PFSK-1 (cell line): ENCODE data around the gene KLK6.

Experiments used
- POLR2AphosphoS5 ChIP-seq: IDR thresholded peaks from 2 replicates; pipeline ENCODE4 v1.6.1; 2012; ENCODE audit warnings: low read depth, mild to moderate bottlenecking, control low read depth, low read length, moderate library complexity
- TAF1 ChIP-seq: IDR thresholded peaks from 2 replicates; pipeline ENCODE4 v1.6.1; 2012; ENCODE audit warnings: low read length, control low read depth, borderline replicate concordance; ENCODE audit not compliant: insufficient read depth
- TF ChIP-seq, protein P1 (sequence below), 2 experiments: IDR thresholded peaks; 2 replicates each; pipeline versions ENCODE4 v1.6.1 to v1.8.0; 2011 to 2012; ENCODE audit warnings: low read depth in 2 of 2, low read length in 2 of 2, control low read depth in 1 of 2, inconsistent platforms in 1 of 2, mild to moderate bottlenecking in 1 of 2, moderate library complexity in 1 of 2; ENCODE audit not compliant: insufficient read depth in 1 of 2

DNA sequence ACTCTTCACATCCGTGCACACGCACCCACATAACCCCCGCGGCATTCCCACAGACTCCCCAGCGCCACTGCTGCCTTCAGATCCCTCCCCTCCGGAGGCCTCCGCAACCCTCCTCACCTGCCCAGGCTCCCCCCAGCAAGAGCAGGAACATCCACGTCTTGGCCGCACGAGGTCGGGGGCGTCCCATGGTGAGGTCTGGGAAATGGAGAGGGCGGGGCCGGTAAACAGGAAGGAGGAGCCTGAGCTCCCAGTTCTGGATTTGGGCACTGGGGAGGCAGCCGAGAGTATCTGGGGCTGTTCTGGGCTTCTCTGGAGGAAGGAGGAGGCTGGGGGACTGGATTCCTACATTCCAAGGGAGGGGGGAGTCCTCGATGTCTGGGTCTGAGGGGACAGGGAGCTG, 31.6 kb upstream of the KLK6 start:
- TF ChIP-seq TAF1 (no peak), POLR2AphosphoS5 (no peak)
- TF ChIP-seq, protein P1, sequence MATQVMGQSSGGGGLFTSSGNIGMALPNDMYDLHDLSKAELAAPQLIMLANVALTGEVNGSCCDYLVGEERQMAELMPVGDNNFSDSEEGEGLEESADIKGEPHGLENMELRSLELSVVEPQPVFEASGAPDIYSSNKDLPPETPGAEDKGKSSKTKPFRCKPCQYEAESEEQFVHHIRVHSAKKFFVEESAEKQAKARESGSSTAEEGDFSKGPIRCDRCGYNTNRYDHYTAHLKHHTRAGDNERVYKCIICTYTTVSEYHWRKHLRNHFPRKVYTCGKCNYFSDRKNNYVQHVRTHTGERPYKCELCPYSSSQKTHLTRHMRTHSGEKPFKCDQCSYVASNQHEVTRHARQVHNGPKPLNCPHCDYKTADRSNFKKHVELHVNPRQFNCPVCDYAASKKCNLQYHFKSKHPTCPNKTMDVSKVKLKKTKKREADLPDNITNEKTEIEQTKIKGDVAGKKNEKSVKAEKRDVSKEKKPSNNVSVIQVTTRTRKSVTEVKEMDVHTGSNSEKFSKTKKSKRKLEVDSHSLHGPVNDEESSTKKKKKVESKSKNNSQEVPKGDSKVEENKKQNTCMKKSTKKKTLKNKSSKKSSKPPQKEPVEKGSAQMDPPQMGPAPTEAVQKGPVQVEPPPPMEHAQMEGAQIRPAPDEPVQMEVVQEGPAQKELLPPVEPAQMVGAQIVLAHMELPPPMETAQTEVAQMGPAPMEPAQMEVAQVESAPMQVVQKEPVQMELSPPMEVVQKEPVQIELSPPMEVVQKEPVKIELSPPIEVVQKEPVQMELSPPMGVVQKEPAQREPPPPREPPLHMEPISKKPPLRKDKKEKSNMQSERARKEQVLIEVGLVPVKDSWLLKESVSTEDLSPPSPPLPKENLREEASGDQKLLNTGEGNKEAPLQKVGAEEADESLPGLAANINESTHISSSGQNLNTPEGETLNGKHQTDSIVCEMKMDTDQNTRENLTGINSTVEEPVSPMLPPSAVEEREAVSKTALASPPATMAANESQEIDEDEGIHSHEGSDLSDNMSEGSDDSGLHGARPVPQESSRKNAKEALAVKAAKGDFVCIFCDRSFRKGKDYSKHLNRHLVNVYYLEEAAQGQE (IDR thresholded peaks at IDR 0.05; ENCODE audit: insufficient read depth in 1 of 2, low read depth in 2 of 2, low read length in 2 of 2), result no peak
